Common myeloid progenitor, CD34-positive (primary cell): ENCODE measurements around the gene CFAP52. TPM values are rescaled to one million over a fixed set of nuclear protein-coding genes. Genes with fewer than 3 reads are reported as not detected.

Experiments
- CTCF ChIA-PET: fragments of 350-600 bp; sonication (Branson Sonifier 250); formaldehyde crosslinking; loops from one replicate; lab custom pipeline; 2021; ENCODE audit warnings: antibody characterized with exemption; lab: Charles Lee
- POLR2A ChIA-PET: fragments of 350-600 bp; sonication (Branson Sonifier 250); formaldehyde crosslinking; loops from one replicate; lab custom pipeline; 2021; ENCODE audit warnings: antibody characterized with exemption; lab: Charles Lee
- DNase-seq, 3 donors: peaks; one replicate each; pipeline versions ENCODE4 v3.0.0 to v3.0.0-alpha.2; 2013
- H3K27ac ChIP-seq, 2 experiments: 1 replicate in 1 of 2; 2 replicates in 1 of 2; pipeline ENCODE4 v1.7.0; 2013; ENCODE audit warnings: inconsistent platforms in 2 of 2, low read length in 2 of 2, mild to moderate bottlenecking in 2 of 2, low read depth in 1 of 2, moderate library complexity in 1 of 2; ENCODE audit not compliant: severe bottlenecking in 2 of 2, insufficient read depth in 1 of 2, poor library complexity in 1 of 2
- H3K27me3 ChIP-seq, 5 experiments: replicated peaks in 2 of 5; 1 replicate in 3 of 5; 2 replicates in 2 of 5; pipeline versions ENCODE4 v1.6.1 to v1.7.0; 2013; ENCODE audit warnings: low read length in 4 of 5, mild to moderate bottlenecking in 2 of 5, moderate library complexity in 2 of 5, inconsistent platforms in 1 of 5; ENCODE audit not compliant: insufficient read depth in 5 of 5, control insufficient read depth in 4 of 5
- H3K36me3 ChIP-seq, 4 experiments: 1 replicate in 2 of 4; 2 replicates in 2 of 4; pipeline versions ENCODE4 v1.6.1 to v1.7.0; 2013; ENCODE audit warnings: low read length in 3 of 4, control low read depth in 1 of 4, mild to moderate bottlenecking in 1 of 4; ENCODE audit not compliant: control insufficient read depth in 4 of 4, insufficient read depth in 4 of 4
- H3K4me1 ChIP-seq, 4 experiments: 1 replicate in 3 of 4; 2 replicates in 1 of 4; pipeline versions ENCODE4 v1.6.1 to v1.7.1; 2013; ENCODE audit warnings: low read length in 3 of 4, mild to moderate bottlenecking in 3 of 4, control low read depth in 1 of 4, inconsistent platforms in 1 of 4, moderate library complexity in 1 of 4; ENCODE audit not compliant: control insufficient read depth in 4 of 4, insufficient read depth in 4 of 4; ENCODE audit errors: control extremely low read depth in 1 of 4
- H3K4me3 ChIP-seq, 7 experiments: 1 replicate in 4 of 7; 2 replicates in 3 of 7; pipeline versions ENCODE4 v1.5.1 to v1.7.0; 2013; ENCODE audit warnings: mild to moderate bottlenecking in 7 of 7, low read length in 6 of 7, moderate library complexity in 6 of 7, inconsistent platforms in 2 of 7, low read depth in 2 of 7, control low read depth in 1 of 7; ENCODE audit not compliant: insufficient read depth in 4 of 7, control insufficient read depth in 1 of 7; ENCODE audit errors: extremely low read depth in 1 of 7
- H3K9me3 ChIP-seq, 5 experiments: 1 replicate in 4 of 5; 2 replicates in 1 of 5; pipeline versions ENCODE4 v1.6.1 to v1.7.1; 2013; ENCODE audit warnings: low read length in 4 of 5, mild to moderate bottlenecking in 2 of 5, inconsistent platforms in 1 of 5, low read depth in 1 of 5, moderate library complexity in 1 of 5; ENCODE audit not compliant: control insufficient read depth in 4 of 5, insufficient read depth in 2 of 5; ENCODE audit errors: control extremely low read depth in 1 of 5
- WGBS: methylation state at CpG from one replicate; pipeline ENCODE4 v1.1.5; 2013; ENCODE audit not compliant: insufficient coverage; 5-methylcytosine and 5-hydroxymethylcytosine counted together
- polyA plus RNA-seq: library from polyadenylated mRNA; unstranded; fragments of 120-200 nt; gene quantifications from one replicate; pipeline ENCODE4 v1.2.1, GENCODE V29; 2013

The CFAP52 gene
- polyA plus RNA-seq, result 0.30 TPM

- peak; percentile 69 to 81 (median 80) for DNase-seq
- H3K27ac ChIP-seq, result peak within 1 kb of the TSS in 1 of 2 experiments; percentile 58
- ChIA-PET CTCF (interaction anchor here (0.7 to 4.9 kb wide), 13 partner anchors 11 to 192 kb away, joined by 3 to 29 read pairs (median 6); partner anchors contain the start of gene USP43), POLR2A (interaction anchor here (0.6 kb wide), 1 partner anchor 25 kb away, joined by 5 read pairs; no protein-coding TSS in a partner anchor)
- H3K4me3 ChIP-seq, result peak within 1 kb of the TSS; percentile 78 to 97 (median 93)
- under 1% methylated on average over 27 of the region's 38 CpGs for WGBS
- H3K4me1 ChIP-seq, result peaks cover 10 to 23% (median 16%) of the 10 kb centered on the region in 4 experiments
- H3K27me3 ChIP-seq, result no peaks in the 10 kb centered on the region
- no peaks in the 10 kb centered on the region for H3K36me3 ChIP-seq
- H3K9me3 ChIP-seq, result no peaks in the 10 kb centered on the region
Observed at GRCh38 chr17:9576521-9577372, at the start of gene CFAP52. Gene CFAP52, plus strand, starts transcription at chr17:9576642. Its CDS starts 54 bp downstream, at chr17:9576696.

GRCh38 chr17:9527788-9528187, 48.7 kb upstream of the CFAP52 start:
- 100% methylated on average over 2 of the region's 3 CpGs for WGBS
- ChIA-PET CTCF (no interaction called here), POLR2A (no interaction called here)
- Histone ChIP-seq H3K9me3 (no peaks in the 10 kb centered on the region), H3K36me3 (no peaks in the 10 kb centered on the region), H3K4me1 (no peaks in the 10 kb centered on the region), H3K27ac (no peak overlapping the region), H3K4me3 (no peak overlapping the region), H3K27me3 (no peaks in the 10 kb centered on the region)
- DNase-seq, result no peak

- no peaks in the 10 kb centered on the region for H3K27me3 ChIP-seq
- no peak overlapping the region for H3K4me3 ChIP-seq
- H3K4me1 ChIP-seq, result no peaks in the 10 kb centered on the region
- peak; percentile 15 to 54 (median 47) for DNase-seq
- POLR2A ChIA-PET, result no interaction called here
- no peaks in the 10 kb centered on the region for H3K36me3 ChIP-seq
- CTCF ChIA-PET, result no interaction called here
- WGBS, result 100% methylated on average over 1 of the region's 5 CpGs
- H3K27ac ChIP-seq, result no peak overlapping the region
- no peaks in the 10 kb centered on the region for H3K9me3 ChIP-seq
Observed at GRCh38 chr17:9529033-9529700, 47.3 kb upstream of the CFAP52 start.

- Histone ChIP-seq H3K4me3 (no peak overlapping the region), H3K27me3 (no peaks in the 10 kb centered on the region), H3K36me3 (no peaks in the 10 kb centered on the region), H3K4me1 (no peaks in the 10 kb centered on the region), H3K27ac (no peak overlapping the region), H3K9me3 (no peaks in the 10 kb centered on the region)
- ChIA-PET POLR2A (no interaction called here), CTCF (interaction anchor here (0.6 to 1.1 kb wide), 3 partner anchors 30 to 534 kb away, joined by 3 to 4 read pairs (median 4); no protein-coding TSS in a partner anchor)
- peak in 2 of 3 donors; percentile 15 to 46 for DNase-seq
- no CpG with 5 or more reads among the region's 2 CpGs for WGBS
Observed at GRCh38 chr17:9531034-9531433, 45.4 kb upstream of the CFAP52 start.

GRCh38 chr17:9532715-9533114, 43.7 kb upstream of the CFAP52 start:
- H3K4me1 ChIP-seq, result no peaks in the 10 kb centered on the region
- H3K9me3 ChIP-seq, result no peaks in the 10 kb centered on the region
- H3K27me3 ChIP-seq, result no peaks in the 10 kb centered on the region
- ChIA-PET CTCF (no interaction called here), POLR2A (no interaction called here)
- 91% methylated on average over 1 of the region's 3 CpGs for WGBS
- H3K4me3 ChIP-seq, result no peak overlapping the region
- no peak overlapping the region for H3K27ac ChIP-seq
- H3K36me3 ChIP-seq, result no peaks in the 10 kb centered on the region
- DNase-seq, result no peak

- 100% methylated on average over 2 of the region's 4 CpGs for WGBS
- Histone ChIP-seq H3K9me3 (no peaks in the 10 kb centered on the region), H3K27ac (no peak overlapping the region), H3K36me3 (no peaks in the 10 kb centered on the region), H3K4me1 (no peaks in the 10 kb centered on the region), H3K4me3 (no peak overlapping the region), H3K27me3 (no peaks in the 10 kb centered on the region)
- CTCF ChIA-PET, result no interaction called here
- DNase-seq, result no peak
- POLR2A ChIA-PET, result no interaction called here
Observed at GRCh38 chr17:9533441-9533840, 43.0 kb upstream of the CFAP52 start.

GRCh38 chr17:9536061-9536460, 40.4 kb upstream of the CFAP52 start:
- Histone ChIP-seq H3K27ac (no peak overlapping the region), H3K4me1 (no peaks in the 10 kb centered on the region), H3K9me3 (no peaks in the 10 kb centered on the region), H3K36me3 (peaks cover 0 to 2% (median under 1%) of the 10 kb centered on the region in 4 experiments), H3K4me3 (no peak overlapping the region), H3K27me3 (no peaks in the 10 kb centered on the region)
- no peak for DNase-seq
- ChIA-PET POLR2A (no interaction called here), CTCF (interaction anchor here (1.2 kb wide), 1 partner anchor 12 kb away, joined by 3 read pairs; no protein-coding TSS in a partner anchor)
- 83% methylated on average over 1 of the region's 8 CpGs for WGBS
